Mesodermal cell (in vitro differentiated cells): ENCODE results near the gene C19orf44. TPM values are rescaled to one million over a fixed set of nuclear protein-coding genes. Genes with fewer than 3 reads are reported as not detected.
A peak's percentile ranks its signal among the peaks of the same experiment; 100 is the strongest.
"Not testable (repeated sequence)": the region's sequence is repeated elsewhere in the genome, so short reads cannot be mapped to it uniquely, and the experiment has no call there.

Source experiments
- H3K27ac ChIP-seq: 2 replicates; pipeline ENCODE4 v1.7.0; 2013; ENCODE audit warnings: mild to moderate bottlenecking, low read depth, low read length, moderate library complexity; ENCODE audit not compliant: severe bottlenecking
- H3K36me3 ChIP-seq: 2 replicates; pipeline ENCODE4 v1.7.1; 2013; ENCODE audit warnings: mild to moderate bottlenecking, low read length, moderate library complexity; ENCODE audit not compliant: control insufficient read depth, insufficient read depth
- H3K4me1 ChIP-seq: one replicate; pipeline ENCODE4 v1.7.1; 2013; ENCODE audit warnings: mild to moderate bottlenecking, low read length; ENCODE audit not compliant: insufficient read depth, control insufficient read depth, poor library complexity, severe bottlenecking
- H3K4me3 ChIP-seq: 2 replicates; pipeline ENCODE4 v1.7.0; 2013; ENCODE audit warnings: low read length, control low read depth, mild to moderate bottlenecking; ENCODE audit not compliant: insufficient read depth, poor library complexity, severe bottlenecking; ENCODE audit errors: extremely low read depth
- H3K9me3 ChIP-seq: 2 replicates; pipeline ENCODE4 v1.7.1; 2013; ENCODE audit warnings: mild to moderate bottlenecking, low read length, moderate library complexity; ENCODE audit not compliant: control insufficient read depth
- WGBS, 2 experiments: methylation state at CpG; one replicate each; pipeline ENCODE4 v1.1.5; 2013; ENCODE audit warnings: missing lambda C conversion rate in 2 of 2; ENCODE audit not compliant: insufficient coverage in 2 of 2; 5-methylcytosine and 5-hydroxymethylcytosine counted together
- polyA plus RNA-seq, 2 experiments: library from polyadenylated mRNA; stranded (reverse); fragments of 50-300 nt; gene quantifications; one replicate each; pipeline ENCODE4 v1.2.3, GENCODE V29; 2013

C19orf44 gene
- polyA plus RNA-seq (2013, experiment 1 of 2), result 3.9 TPM
- polyA plus RNA-seq (2013, experiment 2 of 2), result 6.0 TPM

DNA sequence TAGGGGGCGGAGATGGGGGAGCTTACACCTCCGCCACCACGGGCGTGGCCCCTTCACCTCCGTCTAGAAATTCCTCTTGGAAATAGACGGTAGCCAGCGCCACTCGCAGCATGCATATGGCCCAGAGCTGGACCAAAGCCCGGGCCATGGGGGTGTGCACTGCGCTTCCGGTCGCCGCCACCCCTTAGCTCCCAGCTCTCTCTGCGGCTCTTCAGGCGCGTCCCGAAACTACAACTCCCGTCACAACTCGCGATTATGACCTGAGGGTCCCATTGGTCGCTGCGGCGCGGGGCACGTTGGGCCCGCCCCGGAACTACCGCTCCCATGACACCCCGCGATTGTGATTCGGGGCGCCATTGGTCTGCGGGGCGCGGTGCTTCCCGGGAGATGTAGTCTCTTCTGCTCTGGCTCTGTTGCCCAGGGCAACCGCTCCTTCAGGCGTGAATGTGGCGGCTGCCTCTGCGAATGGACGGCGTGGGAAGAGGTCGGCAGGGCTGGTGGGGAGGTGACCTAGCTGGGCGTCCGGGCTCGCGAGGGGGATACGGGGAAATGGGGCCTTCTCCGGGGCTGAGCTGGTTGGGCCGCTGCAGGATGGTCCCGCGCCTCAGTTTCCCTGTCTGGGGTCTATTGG is at the start of gene C19orf44, which contains the start of gene CALR3:
C19orf44 (plus strand) TSS at position 413 of the 631 bp plus-strand sequence. CDS start 4,399 bp downstream, outside the sequence.
CALR3 (minus strand) TSS at position 186 of the 631 bp plus-strand sequence; CDS start at position 148, 38 bp downstream.
- peak within 1 kb of the TSS; percentile 59 for H3K27ac ChIP-seq
- WGBS, 2 experiments, result 5 to 9% methylated on average over 30 to 46 of the region's 52 CpGs
- no peaks in the 10 kb centered on the region for H3K4me1 ChIP-seq

DNA sequence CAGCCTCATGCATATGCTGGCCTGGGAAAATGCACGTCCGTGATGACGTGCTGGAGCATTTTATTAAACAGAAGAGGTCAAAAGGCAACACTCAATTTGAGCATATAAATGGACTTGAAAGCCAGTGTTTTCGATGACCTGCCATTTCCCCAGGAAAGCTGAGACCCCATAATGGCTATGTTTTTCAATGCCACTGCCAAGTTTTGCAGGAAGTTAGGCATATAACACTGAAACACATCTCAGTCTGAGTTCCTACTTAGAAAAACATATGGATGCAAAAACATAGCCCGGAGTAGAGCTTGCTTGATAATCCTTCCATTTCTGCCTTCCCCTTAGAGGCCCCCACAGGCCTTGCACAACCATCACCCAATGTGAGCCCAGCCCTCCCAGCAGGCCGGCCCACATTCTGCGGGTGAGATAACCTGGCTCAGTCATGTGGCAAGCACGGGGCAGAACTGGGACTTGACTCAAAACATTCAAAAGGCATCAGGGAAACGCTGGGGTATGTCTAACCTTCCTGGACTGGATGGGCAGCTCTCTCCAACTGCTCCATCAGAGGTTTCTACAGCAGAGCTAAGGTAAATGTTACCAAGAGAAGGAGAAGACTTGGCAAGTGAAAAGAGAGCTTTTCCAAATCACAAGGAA is 49.3 kb upstream of the C19orf44 start:
- WGBS, 2 experiments, result 79 to 90% methylated on average over 7 of the region's 9 CpGs
- Histone ChIP-seq H3K9me3 (no peaks in the 10 kb centered on the region), H3K36me3 (peaks cover 11% of the 10 kb centered on the region), H3K27ac (no peak overlapping the region), H3K4me1 (peaks cover 22% of the 10 kb centered on the region), H3K4me3 (no peak overlapping the region)

More for the DNA sequence above, at the start of gene C19orf44, which contains the start of gene CALR3:
- Histone ChIP-seq H3K9me3 (no peaks in the 10 kb centered on the region), H3K36me3 (peaks cover 5% of the 10 kb centered on the region), H3K4me3 (peak within 1 kb of the TSS; percentile 70)

DNA sequence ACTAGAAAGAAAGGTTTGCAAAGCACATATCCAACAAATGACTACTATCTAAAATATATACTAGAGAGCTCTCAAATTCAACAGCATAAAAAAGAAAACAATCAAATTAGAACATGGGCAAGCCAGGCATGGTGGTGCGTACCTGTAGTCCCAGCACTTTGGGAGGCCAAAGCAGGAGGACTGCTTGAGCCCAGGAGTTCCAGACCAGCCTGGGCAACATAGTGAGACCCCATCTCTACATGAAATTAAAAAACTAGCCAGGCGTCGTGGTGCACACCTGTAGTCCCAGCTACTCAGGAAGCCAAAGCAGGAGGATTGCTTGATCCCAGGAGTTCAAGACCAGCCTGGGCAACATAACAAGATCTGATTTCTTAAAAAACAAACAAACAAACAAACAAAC is 47.3 kb upstream of the C19orf44 start:
- 90 to 100% methylated on average over 1 to 3 of the region's 3 CpGs for WGBS, 2 experiments
- H3K27ac ChIP-seq, H3K9me3 ChIP-seq, H3K4me3 ChIP-seq: not testable (repeated sequence)
- Histone ChIP-seq H3K36me3 (peaks cover 11% of the 10 kb centered on the region), H3K4me1 (peaks cover 18% of the 10 kb centered on the region)

DNA sequence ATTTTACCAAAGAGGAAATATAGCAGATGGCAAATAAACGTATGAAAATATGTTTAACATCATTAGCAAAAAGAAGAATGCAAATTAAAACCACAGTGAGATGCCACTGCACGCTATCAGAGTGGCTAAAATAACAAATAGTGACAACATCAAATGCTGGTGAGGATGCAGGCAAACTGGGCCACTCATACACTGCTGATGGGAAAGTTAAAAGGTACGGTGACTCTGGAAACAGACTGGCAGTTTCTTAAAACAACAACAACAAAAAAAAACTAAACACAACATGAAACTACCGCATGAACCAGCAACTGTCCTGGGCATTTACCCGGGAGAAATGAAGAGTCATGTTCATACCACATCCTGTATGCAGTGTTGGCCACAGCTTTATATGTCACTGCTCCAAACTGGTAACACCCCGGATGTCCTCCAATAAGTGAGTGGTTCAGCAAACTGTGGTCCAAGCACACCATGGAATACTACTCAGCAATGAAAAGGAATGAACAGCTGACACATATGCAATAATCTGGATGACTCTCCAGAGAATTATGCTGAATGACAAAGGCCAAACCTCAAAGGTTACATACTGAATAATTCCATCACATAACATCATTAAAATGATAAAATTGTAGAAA is 46.7 kb upstream of the C19orf44 start:
- WGBS, 2 experiments, result 96 to 98% methylated on average over 5 to 6 of the region's 6 CpGs
- Histone ChIP-seq H3K27ac (no peak overlapping the region), H3K36me3 (peaks cover 11% of the 10 kb centered on the region), H3K9me3 (no peaks in the 10 kb centered on the region), H3K4me3 (no peak overlapping the region), H3K4me1 (peaks cover 23% of the 10 kb centered on the region)

DNA sequence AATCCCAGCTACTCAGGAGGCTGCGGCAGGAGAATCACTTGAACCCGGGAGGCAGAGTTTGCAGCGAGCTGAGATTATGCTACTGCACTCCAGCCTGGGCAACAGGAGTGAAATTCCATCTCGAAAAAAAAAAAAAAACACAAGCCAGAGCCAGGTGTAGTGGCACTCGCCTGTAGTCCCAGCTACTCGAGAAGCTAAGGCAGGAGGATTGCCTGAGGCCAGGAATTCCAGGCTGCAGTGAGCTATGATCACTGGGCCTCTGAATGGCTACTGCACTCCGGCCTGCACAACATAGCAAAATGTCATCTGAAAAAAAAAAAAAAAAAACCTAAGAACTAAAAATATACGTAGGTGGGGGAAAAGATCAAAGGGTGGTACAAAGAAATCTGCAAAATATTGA is 43.9 kb upstream of the C19orf44 start:
- Histone ChIP-seq H3K36me3 (peaks cover 11% of the 10 kb centered on the region), H3K4me1 (peaks cover 20% of the 10 kb centered on the region), H3K9me3 (no peaks in the 10 kb centered on the region), H3K4me3 (no peak overlapping the region), H3K27ac (no peak overlapping the region)
- WGBS, 2 experiments, result 90 to 93% methylated on average over 6 of the region's 8 CpGs

DNA sequence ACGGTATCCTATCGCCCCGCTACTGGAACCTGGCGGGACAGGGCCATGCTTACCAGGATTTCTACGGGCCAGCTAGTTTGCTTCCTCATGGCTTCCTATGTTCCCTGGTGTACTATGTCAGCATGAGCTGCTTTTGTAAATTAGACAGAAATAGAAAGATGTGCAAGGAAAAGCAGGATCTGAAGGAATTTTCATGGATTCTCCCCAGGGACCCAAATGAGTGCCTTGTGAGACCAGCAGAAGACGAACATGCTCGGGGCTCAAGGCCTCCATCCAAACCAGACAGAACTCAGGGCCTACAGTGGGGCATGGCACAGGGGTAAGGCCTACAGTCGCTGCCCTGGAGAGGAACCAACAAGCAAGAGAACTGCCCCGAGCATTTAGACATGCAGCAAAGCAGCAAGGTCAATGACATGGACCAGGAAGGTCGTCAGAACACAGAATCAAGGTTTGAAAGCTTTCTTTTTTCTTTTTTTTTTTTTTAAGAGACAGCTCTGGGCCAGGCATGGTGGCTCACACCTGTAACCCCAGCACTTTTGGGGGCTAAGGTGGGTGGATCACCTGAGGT is 41.8 kb upstream of the C19orf44 start:
- Histone ChIP-seq H3K27ac (no peak overlapping the region), H3K4me3 (no peak overlapping the region)

DNA sequence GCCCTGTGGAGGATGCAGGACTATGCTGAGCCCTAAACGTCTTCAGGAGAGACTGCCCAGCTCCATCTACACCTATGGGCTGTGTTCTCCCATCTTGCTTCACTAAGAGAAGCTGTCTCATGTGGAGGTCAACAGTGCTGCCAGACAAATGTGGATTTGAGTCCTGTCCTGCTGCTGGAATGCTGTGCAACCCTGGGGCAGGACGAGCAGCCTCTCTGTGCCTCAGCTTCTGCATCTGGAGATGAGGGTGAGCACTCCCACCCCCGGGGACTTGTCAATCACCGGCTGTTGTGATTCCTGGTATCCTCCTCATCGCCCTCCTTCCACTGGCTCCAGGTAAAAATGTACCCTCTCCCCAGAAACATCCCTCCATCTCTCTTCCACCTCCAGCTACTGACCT is 40.7 kb upstream of the C19orf44 start:
- Histone ChIP-seq H3K9me3 (no peaks in the 10 kb centered on the region), H3K36me3 (peaks cover 3% of the 10 kb centered on the region), H3K27ac (no peak overlapping the region), H3K4me3 (no peak overlapping the region), H3K4me1 (peaks cover 35% of the 10 kb centered on the region)
- WGBS, 2 experiments, result 94 to 96% methylated on average over 4 to 5 of the region's 5 CpGs

More for the DNA sequence above, 41.8 kb upstream of the C19orf44 start:
- H3K36me3 ChIP-seq, result peaks cover 6% of the 10 kb centered on the region
- peaks cover 35% of the 10 kb centered on the region for H3K4me1 ChIP-seq
- no peaks in the 10 kb centered on the region for H3K9me3 ChIP-seq
- WGBS, 2 experiments, result 90 to 95% methylated on average over 10 of the region's 10 CpGs

DNA sequence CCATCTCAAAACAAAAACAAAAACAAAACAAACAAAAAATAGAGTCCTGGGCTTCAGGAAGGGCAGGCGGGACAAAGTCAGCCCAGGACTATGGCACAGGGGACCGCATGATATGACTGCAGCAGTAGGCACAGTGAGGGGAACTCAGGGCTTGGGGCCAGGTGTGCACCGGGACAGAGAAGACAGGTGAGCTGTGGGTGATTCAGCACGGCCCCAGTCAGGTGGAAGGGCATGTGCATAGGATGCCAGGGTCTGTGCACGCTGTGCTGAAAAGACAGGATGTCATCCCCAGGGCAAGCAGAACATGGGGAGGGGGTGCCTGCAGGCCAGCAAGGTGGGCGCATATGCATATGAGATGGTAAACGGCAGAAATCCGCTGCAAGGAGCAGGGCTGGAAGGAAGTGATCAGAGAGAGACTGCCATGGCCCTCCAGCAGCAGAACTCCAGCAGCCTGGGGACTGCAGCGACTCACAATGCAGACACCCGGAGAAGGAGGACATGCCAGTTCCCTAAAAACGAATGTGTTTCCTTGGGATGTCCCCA is 39.5 kb upstream of the C19orf44 start:
- Histone ChIP-seq H3K27ac (peak overlapping the region; percentile 62), H3K4me3 (no peak overlapping the region), H3K4me1 (peaks cover 35% of the 10 kb centered on the region), H3K9me3 (no peaks in the 10 kb centered on the region), H3K36me3 (no peaks in the 10 kb centered on the region)
- 78 to 81% methylated on average over 11 of the region's 11 CpGs for WGBS, 2 experiments

DNA sequence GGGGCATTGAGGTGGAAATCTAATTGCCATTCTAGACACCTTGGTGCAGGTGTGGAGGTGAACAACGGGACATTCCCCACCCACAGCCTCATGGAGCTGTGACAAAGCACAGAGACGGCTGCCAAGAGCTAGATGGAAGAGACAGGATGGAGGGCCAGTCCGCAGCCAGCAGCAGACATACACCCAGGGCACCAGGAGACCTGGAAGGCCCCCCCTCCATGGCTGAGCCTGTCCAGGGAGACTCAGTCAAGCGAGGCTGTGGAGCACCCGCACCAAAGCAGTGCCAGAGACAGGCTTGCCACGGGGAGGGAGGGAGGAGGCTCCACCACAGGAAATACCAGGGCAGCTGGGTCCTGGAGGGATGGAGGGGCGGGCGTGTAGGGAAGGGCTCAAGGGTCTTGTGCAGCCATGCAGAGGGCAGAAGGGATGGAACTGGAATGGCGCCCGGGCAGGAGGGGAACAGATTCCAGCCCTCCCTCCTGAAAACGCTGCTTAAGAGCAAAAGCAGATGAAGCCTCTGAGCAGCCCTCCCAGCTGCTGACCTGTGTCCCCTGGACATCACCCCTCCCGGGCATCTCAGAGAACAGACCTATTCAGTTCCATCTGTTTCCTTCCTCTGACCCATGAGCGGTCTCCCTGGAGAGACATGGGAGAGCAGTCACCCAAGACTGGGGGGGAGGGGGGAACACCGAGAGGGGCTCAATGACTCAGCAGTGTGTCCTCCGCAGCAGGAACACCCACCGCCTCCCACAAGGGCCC is 38.8 kb upstream of the C19orf44 start:
- WGBS, 2 experiments, result 60% methylated on average over 13 of the region's 16 CpGs
- H3K4me1 ChIP-seq, result peaks cover 35% of the 10 kb centered on the region
- H3K4me3 ChIP-seq, result no peak overlapping the region
- no peaks in the 10 kb centered on the region for H3K9me3 ChIP-seq
- H3K27ac ChIP-seq, result peak overlapping the region; percentile 62
- no peaks in the 10 kb centered on the region for H3K36me3 ChIP-seq

DNA sequence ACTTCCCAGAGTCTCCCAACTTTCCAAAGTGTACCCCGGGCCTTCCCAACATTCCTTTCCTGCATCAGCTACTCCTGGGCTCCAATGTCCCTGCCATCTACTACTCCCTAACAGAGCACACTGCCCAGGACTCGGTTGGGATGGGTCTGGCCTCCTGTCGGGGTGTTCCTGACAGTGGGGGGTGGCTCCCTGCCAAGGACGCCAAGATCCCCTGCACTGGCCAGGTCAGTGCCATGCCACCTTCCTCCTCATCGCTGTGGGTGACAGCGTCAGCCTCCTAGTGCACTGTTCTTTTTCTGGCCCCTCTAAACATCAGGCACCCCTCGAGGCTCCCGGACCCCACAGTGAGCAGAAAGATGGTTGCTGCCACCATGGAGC is 38.3 kb upstream of the C19orf44 start:
- H3K9me3 ChIP-seq, result no peaks in the 10 kb centered on the region
- peaks cover 35% of the 10 kb centered on the region for H3K4me1 ChIP-seq
- H3K27ac ChIP-seq, result peak overlapping the region; percentile 62
- 83 to 86% methylated on average over 8 of the region's 8 CpGs for WGBS, 2 experiments
- H3K36me3 ChIP-seq, result no peaks in the 10 kb centered on the region
- H3K4me3 ChIP-seq, result no peak overlapping the region
